B cell (primary cell): Measurements from ENCODE around the gene TRIM40. TPM values are rescaled to one million over a fixed set of nuclear protein-coding genes. Genes with fewer than 3 reads are reported as not detected.

Source experiments
- ATAC-seq: fragments of 200-7000 bp; cut with Tn5 transposase; one replicate; pipeline ENCODE4 v1.10.0; 2021; ENCODE audit warnings: low read depth, mild to moderate bottlenecking, moderate number of reproducible peaks, moderate library complexity
- CTCF ChIA-PET: fragments of 350-600 bp; sonication (Branson Sonifier 250); formaldehyde crosslinking; loops from one replicate; lab custom pipeline; 2021; ENCODE audit warnings: antibody characterized with exemption, inconsistent platforms; lab: Charles Lee
- POLR2A ChIA-PET: fragments of 350-600 bp; sonication (Branson Sonifier 250); formaldehyde crosslinking; loops from one replicate; lab custom pipeline; 2021; ENCODE audit warnings: antibody characterized with exemption; lab: Charles Lee
- DNase-seq: peaks from one replicate; pipeline ENCODE4 v3.0.0; 2013
- H2AFZ ChIP-seq: 2 replicates; pipeline ENCODE4 v1.6.1; 2012; ENCODE audit warnings: mild to moderate bottlenecking, low read depth, low read length; ENCODE audit not compliant: insufficient read depth, poor library complexity, severe bottlenecking
- H3K27ac ChIP-seq, 2 donors: 1 replicate in 1 of 2; 2 replicates in 1 of 2; pipeline ENCODE4 v1.5.1; 2012 to 2013; ENCODE audit warnings: low read length in 2 of 2, mild to moderate bottlenecking in 2 of 2, moderate library complexity in 1 of 2
- H3K27me3 ChIP-seq, 4 experiments: fragments of 200-600 bp in 1 of 4; sonication (generic) in 1 of 4; replicated peaks in 1 of 4; 1 replicate in 2 of 4; 2 replicates in 2 of 4; pipeline versions ENCODE4 v1.6.1 to v1.7.0; 2013 to 2016; ENCODE audit warnings: low read length in 3 of 4, mild to moderate bottlenecking in 2 of 4, mixed read lengths in 1 of 4, moderate library complexity in 1 of 4; ENCODE audit not compliant: insufficient read depth in 4 of 4, control insufficient read depth in 3 of 4; ENCODE audit errors: control extremely low read depth in 1 of 4
- H3K36me3 ChIP-seq, 2 experiments: replicated peaks in 1 of 2; 1 replicate in 1 of 2; 2 replicates in 1 of 2; pipeline versions ENCODE4 v1.6.1 to v1.7.1; 2013; ENCODE audit warnings: low read length in 1 of 2; ENCODE audit not compliant: insufficient read depth in 2 of 2, control insufficient read depth in 1 of 2; ENCODE audit errors: control extremely low read depth in 1 of 2, extremely low read depth in 1 of 2
- H3K4me1 ChIP-seq, 2 donors: fragments of 200-600 bp in 1 of 2; sonication (generic) in 1 of 2; 1 replicate in 1 of 2; 2 replicates in 1 of 2; pipeline versions ENCODE4 v1.5.1 to v1.6.1; 2013 to 2017; ENCODE audit warnings: low read length in 2 of 2; ENCODE audit not compliant: control insufficient read depth in 2 of 2, insufficient read depth in 2 of 2
- H3K4me2 ChIP-seq: replicated peaks from 2 replicates; pipeline ENCODE3; 2012; ENCODE audit warnings: mild to moderate bottlenecking, low read depth, low read length; ENCODE audit not compliant: poor library complexity, severe bottlenecking
- H3K4me3 ChIP-seq, 5 experiments: fragments of 200-600 bp in 1 of 5; sonication (generic) in 1 of 5; 1 replicate in 3 of 5; 2 replicates in 2 of 5; pipeline versions ENCODE4 v1.5.1 to v1.7.0; 2011 to 2016; ENCODE audit warnings: low read length in 4 of 5, mild to moderate bottlenecking in 4 of 5, low read depth in 2 of 5, control low read depth in 1 of 5, moderate library complexity in 1 of 5; ENCODE audit not compliant: insufficient read depth in 1 of 5; ENCODE audit errors: control extremely low read depth in 1 of 5, extremely low read depth in 1 of 5
- H3K79me2 ChIP-seq: fragments of 200-600 bp; sonication (generic); one replicate; pipeline ENCODE4 v1.6.0; 2016; ENCODE audit warnings: low read length; ENCODE audit not compliant: control insufficient read depth, insufficient read depth
- H3K9ac ChIP-seq: fragments of 200-600 bp; sonication (generic); 2 replicates; pipeline ENCODE4 v1.6.1; 2017; ENCODE audit warnings: mild to moderate bottlenecking, low read length, moderate library complexity
- H3K9me3 ChIP-seq, 3 donors: one replicate each; pipeline versions ENCODE4 v1.6.1 to v1.7.1; 2013; ENCODE audit warnings: low read length in 2 of 3; ENCODE audit not compliant: control insufficient read depth in 2 of 3, insufficient read depth in 1 of 3; ENCODE audit errors: control extremely low read depth in 1 of 3
- H4K20me1 ChIP-seq: 2 replicates; pipeline ENCODE4 v1.6.0; 2012; ENCODE audit warnings: mild to moderate bottlenecking, low read length; ENCODE audit not compliant: insufficient read depth, control insufficient read depth, poor library complexity, severe bottlenecking
- H3K27ac Mint-ChIP-seq: one replicate; pipeline ENCODE4 v1.8.0; 2021; ENCODE audit warnings: mixed read lengths
- H3K27me3 Mint-ChIP-seq: one replicate; pipeline ENCODE4 v1.8.0; 2021; ENCODE audit warnings: mixed read lengths
- H3K4me1 Mint-ChIP-seq: one replicate; pipeline ENCODE4 v1.8.0; 2021; ENCODE audit warnings: mixed read lengths
- H3K4me3 Mint-ChIP-seq: one replicate; pipeline ENCODE4 v1.8.0; 2021; ENCODE audit warnings: mixed read lengths
- H3K9me3 Mint-ChIP-seq: one replicate; pipeline ENCODE4 v1.8.0; 2022; ENCODE audit warnings: mixed read lengths; ENCODE audit not compliant: insufficient read depth
- CTCF ChIP-seq: fragments of 200-600 bp; IDR thresholded peaks from one replicate; pipeline ENCODE4 v1.8.0; 2022; ENCODE audit warnings: antibody characterized with exemption, mild to moderate bottlenecking
- EZH2 ChIP-seq: IDR thresholded peaks from 2 replicates; pipeline ENCODE4 v1.6.1; 2012; ENCODE audit warnings: borderline replicate concordance, low read depth, mild to moderate bottlenecking, moderate library complexity, low read length; ENCODE audit not compliant: insufficient read depth, poor library complexity, severe bottlenecking
- WGBS: methylation state at CpG from one replicate; pipeline ENCODE4 v1.1.5; 2013; ENCODE audit warnings: missing lambda C conversion rate; ENCODE audit not compliant: insufficient coverage; 5-methylcytosine and 5-hydroxymethylcytosine counted together
- intact Hi-C: fragments of 100-400 bp; cut with micrococcal nuclease; formaldehyde crosslinking; loops from one replicate; pipeline ENCODE4 v1.10.0; 2022
- polyA plus RNA-seq: library from polyadenylated mRNA; depleted of rRNA; stranded (reverse); fragments of >200 nt; gene quantifications from 2 replicates; pipeline ENCODE4 v1.2.3, GENCODE V29; 2012
- total RNA-seq, 2 donors: library from RNA; stranded (reverse); fragments of 120-200 nt in 1 of 2; gene quantifications; 1 replicate in 1 of 2; 2 replicates in 1 of 2; pipeline versions ENCODE4 v1.2.3 to v1.2.4, GENCODE V29; 2013 to 2022

TRIM40 gene
- total and polyA plus RNA-seq, 2 donors (not counting 1 experiment from before 2014, with no cell fraction given), result not detected

GRCh38 chr6:30169658-30170614, 34.0 kb downstream of the TRIM40 start:
- Histone ChIP-seq H3K9me3 (no peaks in the 10 kb centered on the region), H3K9ac (no peak overlapping the region), H4K20me1 (no peaks in the 10 kb centered on the region), H3K27ac (no peak overlapping the region), H3K4me3 (no peak overlapping the region), H3K27me3 (peaks cover 0 to 49% (median 33%) of the 10 kb centered on the region in 4 experiments), H2AFZ (no peak overlapping the region), H3K36me3 (no peaks in the 10 kb centered on the region), H3K4me1 (peaks cover 8 to 12% of the 10 kb centered on the region in 2 donors), H3K4me2 (no peak overlapping the region), H3K79me2 (no peaks in the 10 kb centered on the region)
- CTCF ChIA-PET, result interaction anchor here (0.6 to 1.7 kb wide), 4 partner anchors 17 to 1890 kb away, joined by 3 to 5 read pairs (median 4); no protein-coding TSS in a partner anchor
- ATAC-seq, result peak; percentile 79
- H3K4me1 Mint-ChIP-seq, result peaks cover 4% of the 10 kb centered on the region
- no peaks in the 10 kb centered on the region for H3K9me3 Mint-ChIP-seq
- no peak for TF ChIP-seq EZH2
- peak; percentile 83 for TF ChIP-seq CTCF
- POLR2A ChIA-PET, result no interaction called here
- intact Hi-C loops, result loop anchor here (2.0 to 5.0 kb wide), 2 partner anchors 37 to 67 kb away; no protein-coding TSS in a partner anchor
- H3K4me3 Mint-ChIP-seq, result no peak overlapping the region
- no peak overlapping the region for H3K27ac Mint-ChIP-seq
- DNase-seq, result peak; percentile 63
- 0% methylated on average over 2 of the region's 7 CpGs for WGBS
- H3K27me3 Mint-ChIP-seq, result peaks cover 67% of the 10 kb centered on the region
